NCI-H2081 treated with DMSO at 0.1 percent for 48 hours (cell line): ENCODE data around the gene FLT4.
"Not testable (repeated sequence)": the region's sequence is repeated elsewhere in the genome, so short reads cannot be mapped to it uniquely, and the experiment has no call there.

Source experiments
- DNase-seq: peaks from one replicate; lab custom pipeline; 2025; lab: John Stamatoyannopoulos, UW

The FLT4 gene

GRCh38 chr5:180670157-180670556 is 20.8 kb upstream of the FLT4 start:
- no peak for DNase-seq

- DNase-seq = no peak
Observed at GRCh38 chr5:180669661-180670060, 20.3 kb upstream of the FLT4 start.

DNA sequence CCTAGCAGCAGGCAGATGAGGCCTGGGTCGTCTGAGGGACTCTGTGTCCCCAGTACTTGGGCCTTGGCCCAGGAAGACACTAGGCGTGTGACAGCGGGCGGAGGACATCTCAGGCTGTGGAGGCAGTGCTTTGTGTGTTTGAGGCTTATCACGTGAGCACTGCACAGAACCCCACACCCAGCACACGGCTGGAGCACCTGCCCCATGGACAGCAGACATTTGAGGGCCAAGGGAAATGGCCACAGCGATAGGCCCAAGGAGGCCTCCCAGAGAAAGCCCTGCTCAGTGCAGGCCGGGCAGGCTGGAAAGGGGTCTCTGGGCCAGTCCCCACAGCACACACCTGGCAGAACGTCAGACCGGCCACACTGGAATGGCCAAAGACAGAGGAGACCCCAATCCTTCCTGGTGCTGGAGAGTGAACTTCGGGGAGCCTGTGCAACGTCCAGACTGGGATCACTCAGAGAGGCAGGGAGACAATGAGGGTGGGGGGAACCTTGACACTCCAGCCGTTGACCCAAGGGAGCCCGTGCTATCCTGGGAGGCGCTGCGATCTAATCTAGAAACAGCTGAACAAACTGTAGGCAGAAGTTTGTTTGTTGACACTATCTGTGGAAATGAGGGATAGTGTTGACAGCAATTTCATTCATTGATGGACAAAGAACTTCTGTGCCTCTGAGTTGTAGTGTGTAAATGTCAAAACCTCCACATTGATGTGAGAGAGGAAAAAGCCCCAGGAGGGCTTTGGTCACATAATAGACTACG is 19.6 kb upstream of the FLT4 start:
- no peak for DNase-seq

- no peak for DNase-seq
Observed at GRCh38 chr5:180666812-180667211, 17.4 kb upstream of the FLT4 start.

DNA sequence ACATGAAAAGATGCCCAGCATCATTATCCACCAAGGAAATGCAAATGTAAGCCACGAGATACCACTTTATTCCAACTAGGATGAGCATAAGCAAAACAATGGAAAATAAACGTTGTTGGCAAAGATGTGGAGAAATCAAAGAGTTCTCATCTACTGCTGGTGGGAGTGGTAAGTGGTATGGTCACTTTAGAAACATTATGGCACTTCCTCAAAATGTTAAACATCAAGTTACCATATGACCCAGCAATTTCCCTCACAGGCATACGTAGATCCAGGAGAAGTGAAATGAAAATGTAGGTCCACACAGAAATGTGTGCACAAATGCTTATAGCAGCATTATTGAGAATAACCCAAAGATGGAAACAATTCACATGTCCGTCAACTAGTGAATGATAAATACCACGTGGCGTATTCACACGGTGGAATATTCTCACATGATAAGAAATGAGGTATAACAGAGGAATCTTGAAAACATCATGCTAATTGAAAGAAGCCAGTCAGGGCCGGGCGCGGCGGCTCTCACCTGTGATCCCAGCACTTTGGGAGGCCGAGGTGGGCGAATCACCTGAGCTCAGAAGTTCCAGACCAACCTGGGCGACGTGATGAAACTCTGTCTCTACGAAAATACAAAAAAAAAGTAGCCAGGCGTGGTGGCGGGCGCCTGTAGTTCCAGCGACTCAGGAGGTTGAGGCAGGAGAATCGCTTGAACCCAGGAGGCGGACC is 16.4 kb upstream of the FLT4 start:
- no peak for DNase-seq

DNA sequence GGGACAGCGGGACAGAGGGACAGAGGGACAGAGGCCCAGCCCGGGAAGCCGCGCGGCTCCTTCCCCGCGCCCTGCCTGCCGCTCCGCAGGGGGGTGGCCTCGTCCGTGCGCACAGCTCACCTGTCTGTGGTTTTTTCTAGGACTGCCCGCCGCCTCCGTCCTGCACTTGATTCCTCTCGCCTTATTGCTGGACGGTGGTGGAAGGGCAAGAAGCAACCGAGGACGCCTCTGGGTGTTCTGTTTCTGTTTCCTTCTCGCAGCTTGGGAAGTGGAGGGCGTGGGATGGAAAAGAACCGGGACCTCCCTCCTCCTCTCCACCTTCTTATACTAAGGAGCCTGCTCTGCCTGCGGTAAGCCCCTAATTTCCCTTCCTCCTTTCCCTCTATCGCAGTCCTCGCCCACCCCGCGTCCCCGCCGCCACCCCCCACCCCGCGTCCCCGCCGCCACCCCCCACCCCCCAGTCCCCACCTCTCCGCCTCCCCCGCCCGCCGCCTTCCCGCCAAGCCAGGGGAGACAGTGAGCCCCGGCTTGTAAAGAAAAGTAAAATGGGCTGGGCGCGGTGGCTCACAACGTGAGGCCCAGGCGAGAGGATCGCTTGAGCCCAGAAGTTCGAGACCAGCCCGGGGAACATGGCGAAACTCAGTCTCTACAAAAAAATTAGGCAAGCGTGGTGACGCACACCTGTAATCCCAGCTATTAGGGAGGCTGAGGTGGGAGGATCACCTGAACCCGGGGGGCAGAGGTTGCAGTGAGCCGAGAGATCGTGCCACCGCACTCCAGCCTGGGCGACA is 9.6 kb upstream of the FLT4 start:
- DNase-seq = no peak

- DNase-seq = not testable (repeated sequence)
Observed at GRCh38 chr5:180655243-180655642, 5.8 kb upstream of the FLT4 start.

GRCh38 chr5:180652771-180653170 is 3.4 kb upstream of the FLT4 start:
- no peak for DNase-seq

GRCh38 chr5:180652346-180652745 is 2.9 kb upstream of the FLT4 start:
- no peak for DNase-seq

GRCh38 chr5:180648658-180649296 is 623 bp downstream of the FLT4 start:
- DNase-seq = no peak

DNA sequence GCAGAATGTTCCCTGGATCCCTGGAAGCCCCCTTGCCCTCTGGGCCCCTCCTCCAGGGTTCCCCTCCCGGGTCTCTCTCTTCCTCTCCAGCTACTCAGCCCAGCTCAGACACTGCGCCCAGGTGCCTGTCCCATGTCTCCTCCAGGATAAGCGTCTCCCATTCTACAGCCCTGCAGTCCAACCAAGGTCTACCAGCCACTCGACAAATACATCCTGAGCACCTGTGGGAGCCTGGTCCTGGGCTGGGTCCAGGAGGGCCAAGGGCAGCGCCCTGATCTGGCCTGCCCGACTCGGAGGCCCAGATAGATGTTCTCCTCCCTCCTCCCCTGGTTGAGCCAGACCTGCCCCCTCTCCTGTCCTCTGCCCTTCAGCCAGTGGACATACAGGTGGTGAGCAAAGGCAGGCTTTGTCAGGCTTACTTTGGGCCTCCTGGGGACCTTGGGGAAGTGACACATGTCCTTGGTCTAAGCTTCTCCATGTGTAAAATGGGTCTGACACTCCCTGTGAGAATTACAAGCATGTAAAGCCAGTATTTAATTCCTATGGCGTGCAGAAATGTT is 1.4 kb downstream of the FLT4 start:
- no peak for DNase-seq

DNA sequence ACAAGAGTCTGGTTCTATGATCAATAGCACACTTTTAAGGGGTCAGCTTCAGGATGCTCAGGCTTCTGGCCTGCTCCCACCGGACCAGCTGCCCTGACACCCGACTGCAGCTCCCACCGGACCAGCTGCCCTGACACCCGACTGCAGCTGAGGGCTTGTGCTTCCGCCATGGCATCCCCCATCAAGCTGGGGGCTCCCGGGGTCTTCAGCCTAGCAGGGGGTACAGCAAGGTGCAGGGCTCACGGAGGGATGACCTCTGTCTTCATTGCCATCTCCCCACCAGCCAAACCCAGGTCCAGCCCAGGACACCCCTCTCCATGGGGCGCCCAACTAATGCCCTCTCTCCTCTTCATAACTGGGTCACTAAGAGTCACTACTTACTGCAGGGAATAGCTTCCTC is 1.9 kb downstream of the FLT4 start:
- no peak for DNase-seq

DNA sequence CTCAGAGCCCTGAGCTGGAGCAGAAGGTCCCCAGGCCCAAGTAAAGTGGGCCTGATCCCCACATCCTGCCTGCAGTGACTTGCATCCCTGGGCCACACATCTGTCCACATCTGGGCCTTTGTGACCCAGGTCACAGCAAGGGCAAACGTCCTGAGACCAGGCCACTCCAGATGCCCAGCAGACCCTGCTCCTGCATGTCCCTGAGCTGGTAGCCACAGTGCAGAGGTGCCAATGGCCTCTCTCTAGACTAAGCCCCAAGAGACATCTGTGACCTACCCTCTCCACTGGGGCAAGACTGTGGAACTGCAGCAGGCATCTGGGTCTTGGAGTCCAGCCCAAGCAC is 2.5 kb downstream of the FLT4 start:
- DNase-seq = no peak

- DNase-seq = no peak
Observed at GRCh38 chr5:180646289-180646962, 3.0 kb downstream of the FLT4 start.

DNA sequence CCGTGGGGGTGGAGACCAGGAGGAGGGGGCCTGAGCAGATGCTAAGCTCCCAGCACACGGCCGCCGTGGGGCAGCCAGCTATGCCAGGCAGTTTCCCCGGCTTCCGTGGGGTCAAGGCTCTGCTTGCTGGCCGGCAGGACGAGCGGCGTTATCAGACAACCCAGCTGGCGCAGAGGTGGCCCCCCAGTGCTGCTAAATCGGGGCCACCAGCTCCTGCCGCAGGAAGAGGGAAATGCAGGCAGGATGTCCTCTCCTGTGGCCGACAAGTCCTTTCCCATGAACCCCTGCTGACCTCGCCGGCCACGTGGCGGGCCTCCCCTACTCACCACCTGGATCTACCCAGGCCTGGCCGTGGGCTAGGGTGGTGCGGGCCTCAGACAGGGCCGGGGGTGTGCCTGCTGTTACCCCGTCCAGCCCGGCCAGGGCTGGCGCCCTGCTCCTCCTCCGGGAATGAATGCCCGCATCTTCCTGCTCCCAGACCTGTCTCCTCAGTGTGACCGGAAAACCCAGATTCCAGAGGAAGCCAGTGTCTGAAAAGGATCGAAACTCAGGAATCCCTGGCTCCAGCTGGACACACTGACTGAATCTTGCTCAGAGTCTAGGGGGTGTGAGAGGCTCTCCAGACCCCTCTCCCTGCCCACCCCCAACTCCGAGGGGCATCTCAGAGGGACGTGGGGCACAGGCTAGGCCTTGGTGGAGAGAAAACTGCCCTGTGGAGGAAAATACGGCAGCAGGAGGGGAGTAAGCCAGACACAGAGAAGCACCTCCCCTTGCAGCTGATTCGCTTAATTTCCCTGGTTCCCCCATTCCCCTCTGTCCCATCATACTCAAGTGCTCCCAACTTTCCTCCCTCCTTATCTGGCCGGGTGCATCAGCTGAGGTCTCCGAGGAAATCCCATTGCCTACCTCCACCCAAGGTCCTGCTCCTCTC is 3.9 kb downstream of the FLT4 start:
- DNase-seq = no peak

GRCh38 chr5:180644825-180645273 is 4.6 kb downstream of the FLT4 start:
- no peak for DNase-seq

DNA sequence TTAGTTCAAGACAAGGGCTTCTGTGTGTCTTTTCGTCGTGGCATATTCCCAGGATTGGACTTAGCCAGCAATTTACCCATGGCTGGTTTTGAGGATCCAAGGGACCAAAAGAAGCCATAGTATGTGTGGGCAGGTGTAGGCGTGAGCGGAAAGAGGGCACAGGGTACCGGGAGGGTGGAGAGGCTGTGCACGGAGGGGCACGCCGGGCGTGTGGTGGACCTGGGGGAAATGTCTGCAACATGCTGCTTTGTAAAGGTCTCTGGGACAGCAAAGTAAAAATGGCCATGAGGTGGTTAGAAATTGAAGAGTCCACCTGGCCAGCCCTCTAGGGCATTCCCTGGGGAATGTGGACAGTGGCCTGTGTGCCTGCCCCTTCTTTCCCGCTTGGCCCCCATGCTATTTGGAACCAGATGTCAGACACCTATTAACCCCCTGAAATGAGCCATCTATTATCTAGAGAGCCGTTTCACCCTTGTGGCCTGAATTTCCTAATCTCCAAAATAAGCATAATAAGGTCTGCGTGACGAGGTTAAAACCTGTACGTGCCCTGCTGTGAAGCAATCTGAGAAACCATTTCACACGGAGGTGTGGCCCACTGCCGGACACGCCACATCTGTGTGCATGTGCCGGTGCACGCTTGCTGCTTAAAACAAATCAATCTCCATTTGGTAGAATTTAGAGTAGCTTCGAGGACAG is 5.1 kb downstream of the FLT4 start:
- no peak for DNase-seq

DNA sequence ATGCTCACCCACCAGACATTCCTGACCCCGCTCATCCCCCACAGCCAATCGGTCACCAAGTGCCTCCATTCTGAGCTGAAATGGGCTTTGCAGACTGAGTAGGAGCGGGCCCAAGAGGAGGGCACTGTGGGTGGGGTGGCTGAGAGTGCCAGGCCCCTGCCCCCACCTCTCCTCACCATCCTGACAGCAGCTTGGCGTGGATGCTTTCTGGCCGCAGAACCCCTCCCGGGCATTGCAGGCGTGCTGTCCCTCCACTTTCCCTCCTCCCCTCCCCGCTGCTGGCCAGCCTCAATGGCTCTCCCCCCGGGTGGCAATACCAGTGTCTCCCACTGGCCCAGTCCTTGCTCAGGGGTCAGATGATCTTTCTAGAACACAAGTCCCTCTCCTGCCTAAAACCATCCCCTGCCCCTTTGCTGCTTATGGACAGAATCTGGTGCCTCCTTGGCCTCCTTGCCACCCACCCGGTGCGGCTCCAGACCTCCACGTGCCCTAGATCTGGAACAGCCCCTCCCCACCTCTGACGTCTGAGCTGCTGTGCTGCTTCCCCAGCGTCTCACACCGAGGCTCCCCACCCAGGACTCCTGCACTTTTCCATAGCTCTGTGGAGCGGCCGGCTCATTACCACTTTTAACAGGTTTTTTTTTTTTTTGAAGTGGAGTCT is 6.1 kb downstream of the FLT4 start:
- no peak for DNase-seq

- no peak for DNase-seq
Observed at GRCh38 chr5:180642779-180643178, 6.6 kb downstream of the FLT4 start.
